Measurements from ENCODE around the gene HELLS.

GRCh38 chr10:94623572-94623971 is 78.0 kb downstream of the HELLS start:
- TF ChIP-seq MAX (IDR thresholded peaks at IDR 0.05) (no peak), EGR1 (IDR thresholded peaks at IDR 0.05) (no peak), TAF1 (IDR thresholded peaks at IDR 0.05; ENCODE audit: low read depth) (no peak), USF1 (IDR thresholded peaks at IDR 0.05) (no peak), YY1 (IDR thresholded peaks at IDR 0.05; ENCODE audit: low read depth) (no peak), RAD21 (IDR thresholded peaks at IDR 0.05; ENCODE audit: low read depth) (no peak), TEAD4 (IDR thresholded peaks at IDR 0.05) (no peak)

All from Ishikawa (cell line).